GM04503 (cell line): ENCODE results near the gene IDH2.

Source experiments
- DNase-seq: peaks from one replicate; pipeline ENCODE4 v3.0.0-alpha.2; 2012; ENCODE audit warnings: low read depth

Gene IDH2

GRCh38 chr15:90042766-90043529 is 59.3 kb downstream of the IDH2 start:
- no peak for DNase-seq

- DNase-seq = no peak
Observed at GRCh38 chr15:90042356-90042755, 59.9 kb downstream of the IDH2 start.

- no peak for DNase-seq
Observed at GRCh38 chr15:90040618-90041017, 61.6 kb downstream of the IDH2 start.

- no peak for DNase-seq
Observed at GRCh38 chr15:90039996-90040395, 62.3 kb downstream of the IDH2 start.

GRCh38 chr15:90038632-90039095 is 63.6 kb downstream of the IDH2 start:
- DNase-seq = no peak

GRCh38 chr15:90037961-90038631 is 64.2 kb downstream of the IDH2 start:
- no peak for DNase-seq

GRCh38 chr15:90037511-90037860 is 64.8 kb downstream of the IDH2 start:
- DNase-seq = peak; percentile 36

- DNase-seq = no peak
Observed at GRCh38 chr15:90036806-90037510, 65.3 kb downstream of the IDH2 start.

- DNase-seq = no peak
Observed at GRCh38 chr15:90036343-90036742, 65.9 kb downstream of the IDH2 start.

GRCh38 chr15:90035840-90036230 is 66.4 kb downstream of the IDH2 start:
- no peak for DNase-seq

GRCh38 chr15:90035095-90035839 is 67.0 kb downstream of the IDH2 start:
- DNase-seq = no peak

GRCh38 chr15:90033448-90033847 is 68.8 kb downstream of the IDH2 start:
- DNase-seq = no peak
